ENCODE measurements around the gene CAMK2A. TPM values are rescaled to one million over a fixed set of nuclear protein-coding genes. Genes with fewer than 3 reads are reported as not detected.

Gene CAMK2A
- total RNA-seq, 4 donors from 2014 or later = 32.0 to 78.1 (median 48.6) TPM

DNA sequence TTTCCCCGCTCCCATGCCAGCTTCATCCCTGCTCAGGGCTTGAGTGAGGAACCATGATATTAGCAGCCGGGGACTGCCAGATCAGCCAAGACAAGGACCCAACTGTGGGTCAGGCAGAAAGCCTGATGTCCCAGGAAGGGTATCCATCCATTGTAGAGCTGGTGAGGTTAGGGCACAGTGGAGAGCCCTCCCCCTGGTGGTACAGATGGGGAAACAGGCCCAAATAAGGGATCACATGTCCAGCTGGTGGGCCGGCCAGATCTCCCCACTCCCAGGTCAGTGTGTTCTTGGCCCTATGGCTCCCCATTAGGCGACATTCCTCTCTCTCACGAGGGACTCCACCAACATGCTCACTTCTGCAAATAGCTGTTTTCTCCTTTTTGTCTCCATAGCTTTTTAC is 114.0 kb downstream of the CAMK2A start:
- in situ Hi-C loops (cut with MboI; ENCODE audit: low sequenced_read_pairs in 4 of 4) = no loop called here
- Histone ChIP-seq H3K4me3 (no peak overlapping the region), H3K27me3 (no peaks in the 10 kb centered on the region), H3K27ac (no peak overlapping the region), H3K9me3 (no peaks in the 10 kb centered on the region), H3K36me3 (no peaks in the 10 kb centered on the region), H3K4me1 (peaks cover 11 to 12% of the 10 kb centered on the region in 2 donors)
- ATAC-seq = no peak
- no peak for DNase-seq
- intact Hi-C loops (cut with DNase I; ENCODE audit: low total_unique reads) = no loop called here
- TF ChIP-seq CTCF (IDR thresholded peaks at IDR 0.05 in 4 of 5, conservative IDR thresholded peaks at IDR 0.05 in 1 of 5) (no peak), POLR2A (IDR thresholded peaks at IDR 0.05) (no peak)

GRCh38 chr5:150175076-150175475 is 114.5 kb downstream of the CAMK2A start:
- intact Hi-C loops (cut with DNase I; ENCODE audit: low total_unique reads) = no loop called here

GRCh38 chr5:150174285-150174684 is 115.3 kb downstream of the CAMK2A start:
- ATAC-seq (no peak), DNase-seq (no peak)
- in situ Hi-C loops (cut with MboI; ENCODE audit: low sequenced_read_pairs in 4 of 4) = no loop called here
- H3K27ac ChIP-seq = no peak overlapping the region
- H3K9me3 ChIP-seq = no peaks in the 10 kb centered on the region
- intact Hi-C loops (cut with DNase I; ENCODE audit: low total_unique reads) = no loop called here
- TF ChIP-seq POLR2A (IDR thresholded peaks at IDR 0.05) (no peak), CTCF (IDR thresholded peaks at IDR 0.05 in 4 of 5, conservative IDR thresholded peaks at IDR 0.05 in 1 of 5) (no peak)
- H3K27me3 ChIP-seq = no peaks in the 10 kb centered on the region
- no peak overlapping the region for H3K4me3 ChIP-seq
- H3K36me3 ChIP-seq = no peaks in the 10 kb centered on the region
- H3K4me1 ChIP-seq = no peaks in the 10 kb centered on the region

More at GRCh38 chr5:150175076-150175475, 114.5 kb downstream of the CAMK2A start:
- ATAC-seq (no peak), DNase-seq (no peak)
- H3K27ac ChIP-seq = no peak overlapping the region
- H3K4me1 ChIP-seq = peaks cover 7% of the 10 kb centered on the region in 2 donors
- no peaks in the 10 kb centered on the region for H3K9me3 ChIP-seq
- in situ Hi-C loops (cut with MboI; ENCODE audit: low sequenced_read_pairs in 4 of 4) = no loop called here
- TF ChIP-seq POLR2A (IDR thresholded peaks at IDR 0.05) = no peak
- no peak for TF ChIP-seq CTCF (IDR thresholded peaks at IDR 0.05 in 4 of 5, conservative IDR thresholded peaks at IDR 0.05 in 1 of 5)
- H3K4me3 ChIP-seq = no peak overlapping the region
- no peaks in the 10 kb centered on the region for H3K27me3 ChIP-seq
- no peaks in the 10 kb centered on the region for H3K36me3 ChIP-seq

DNA sequence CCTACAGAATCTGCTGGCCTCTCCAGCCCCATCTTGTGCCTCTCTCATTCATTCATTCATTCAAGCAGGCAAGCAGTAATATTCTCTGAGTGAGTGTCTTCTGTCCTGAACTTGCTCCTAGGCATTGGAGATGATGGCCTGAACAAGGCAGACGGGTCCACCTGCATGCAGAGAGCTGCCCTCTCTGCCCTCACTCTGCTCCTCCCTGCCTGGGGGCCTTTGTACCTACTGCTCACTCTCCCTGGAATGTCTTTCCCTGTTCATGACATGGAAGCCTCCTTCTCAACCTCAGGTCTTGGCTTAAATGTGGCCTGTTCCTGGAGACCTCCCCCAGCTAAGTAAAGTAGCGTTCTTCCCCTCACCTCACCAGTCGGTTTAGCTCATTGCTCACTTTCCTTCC is 116.4 kb downstream of the CAMK2A start:
- H3K27me3 ChIP-seq = no peaks in the 10 kb centered on the region
- DNase-seq = no peak
- TF ChIP-seq CTCF (IDR thresholded peaks at IDR 0.05 in 4 of 5, conservative IDR thresholded peaks at IDR 0.05 in 1 of 5) (no peak), POLR2A (IDR thresholded peaks at IDR 0.05) (no peak)
- no peak overlapping the region for H3K4me3 ChIP-seq
- in situ Hi-C loops (cut with MboI; ENCODE audit: low sequenced_read_pairs in 4 of 4) (no loop called here), intact Hi-C loops (cut with DNase I; ENCODE audit: low total_unique reads) (no loop called here)
- H3K9me3 ChIP-seq = no peaks in the 10 kb centered on the region
- ATAC-seq = no peak
- no peaks in the 10 kb centered on the region for H3K36me3 ChIP-seq
- no peak overlapping the region for H3K27ac ChIP-seq
- H3K4me1 ChIP-seq = no peaks in the 10 kb centered on the region

GRCh38 chr5:150172556-150172955 is 117.0 kb downstream of the CAMK2A start:
- Histone ChIP-seq H3K36me3 (no peaks in the 10 kb centered on the region), H3K27ac (no peak overlapping the region), H3K27me3 (no peaks in the 10 kb centered on the region), H3K9me3 (no peaks in the 10 kb centered on the region), H3K4me3 (no peak overlapping the region), H3K4me1 (no peaks in the 10 kb centered on the region)
- TF ChIP-seq POLR2A (IDR thresholded peaks at IDR 0.05) (no peak), CTCF (IDR thresholded peaks at IDR 0.05 in 4 of 5, conservative IDR thresholded peaks at IDR 0.05 in 1 of 5) (no peak)
- in situ Hi-C loops (cut with MboI; ENCODE audit: low sequenced_read_pairs in 4 of 4) (no loop called here), intact Hi-C loops (cut with DNase I; ENCODE audit: low total_unique reads) (loop anchor here (1.0 kb wide), 1 partner anchor 35 kb away; no protein-coding TSS in a partner anchor)
- ATAC-seq (no peak), DNase-seq (no peak)

Measured in gastrocnemius medialis (tissue), 4 donors.